HT1080 (cell line): ENCODE measurements around the gene KIAA0232. TPM values are rescaled to one million over a fixed set of nuclear protein-coding genes. Genes with fewer than 3 reads are reported as not detected.
A peak's percentile ranks its signal among the peaks of the same experiment; 100 is the strongest.
"Not testable (repeated sequence)": the region's sequence is repeated elsewhere in the genome, so short reads cannot be mapped to it uniquely, and the experiment has no call there.

Experiments used
- DNase-seq: peaks from one replicate; pipeline ENCODE4 v3.0.0-alpha.2; 2015; ENCODE audit warnings: low read depth
- total RNA-seq: library from RNA; depleted of rRNA; stranded (reverse); fragments of >200 nt; shearing (Covaris generic); gene quantifications from 2 replicates; pipeline ENCODE4 v1.2.3, GENCODE V29; 2014

Gene KIAA0232
- total RNA-seq, 1 experiment from 2014 or later, result 4.7 TPM

- no peak for DNase-seq
These were observed 27.3 kb upstream of the KIAA0232 start for GRCh38 chr4:6755088-6755753.

- not testable (repeated sequence) for DNase-seq
These were observed 26.2 kb upstream of the KIAA0232 start for GRCh38 chr4:6756345-6756744.

- no peak for DNase-seq
These were observed 23.8 kb upstream of the KIAA0232 start for GRCh38 chr4:6758728-6759127.

- DNase-seq, result no peak
These were observed 21.7 kb upstream of the KIAA0232 start for GRCh38 chr4:6760865-6761264.

GRCh38 chr4:6761649-6762615 lies 20.6 kb upstream of the KIAA0232 start:
- DNase-seq, result no peak

GRCh38 chr4:6763330-6763851 lies 19.1 kb upstream of the KIAA0232 start:
- no peak for DNase-seq

GRCh38 chr4:6764976-6765620 lies 17.4 kb upstream of the KIAA0232 start:
- DNase-seq, result no peak

GRCh38 chr4:6765703-6766102 lies 16.8 kb upstream of the KIAA0232 start:
- no peak for DNase-seq

- DNase-seq, result no peak
These were observed 15.2 kb upstream of the KIAA0232 start for GRCh38 chr4:6767386-6767747.

GRCh38 chr4:6767748-6768538 lies 14.6 kb upstream of the KIAA0232 start:
- DNase-seq, result no peak

GRCh38 chr4:6768539-6768905 lies 14.0 kb upstream of the KIAA0232 start:
- no peak for DNase-seq

GRCh38 chr4:6769233-6769988 lies 13.1 kb upstream of the KIAA0232 start:
- DNase-seq, result no peak

- no peak for DNase-seq
These were observed 12.5 kb upstream of the KIAA0232 start for GRCh38 chr4:6769989-6770420.

GRCh38 chr4:6770581-6771228 lies 11.8 kb upstream of the KIAA0232 start:
- DNase-seq, result no peak

- DNase-seq, result peak; percentile 59
These were observed 11.3 kb upstream of the KIAA0232 start for GRCh38 chr4:6771229-6771671.

GRCh38 chr4:6772223-6772928 lies 10.2 kb upstream of the KIAA0232 start:
- DNase-seq, result no peak

GRCh38 chr4:6773106-6773505 lies 9.4 kb upstream of the KIAA0232 start:
- no peak for DNase-seq

- no peak for DNase-seq
These were observed 8.6 kb upstream of the KIAA0232 start for GRCh38 chr4:6773616-6774540.
